T-helper 17 cell (primary cell): ENCODE data around the gene OR11H6. TPM values are rescaled to one million over a fixed set of nuclear protein-coding genes. Genes with fewer than 3 reads are reported as not detected.
"Not testable (repeated sequence)": the region's sequence is repeated elsewhere in the genome, so short reads cannot be mapped to it uniquely, and the experiment has no call there.

Experiments
- ATAC-seq: fragments of 150-1000 bp; cut with Tn5 transposase; 2 replicates; pipeline ENCODE4 v1.10.0; 2021; ENCODE audit warnings: mild to moderate bottlenecking, moderate library complexity
- DNase-seq, 3 donors: peaks; one replicate each; pipeline versions ENCODE4 v3.0.0 to v3.0.0-alpha.2; 2020 to 2021
- H3K9me3 ChIP-seq: one replicate; pipeline ENCODE4 v1.7.0; 2013; ENCODE audit warnings: low read length, mild to moderate bottlenecking; ENCODE audit not compliant: control insufficient read depth, poor library complexity, severe bottlenecking
- H3K27ac Mint-ChIP-seq: one replicate; pipeline ENCODE4 v1.8.0; 2022; ENCODE audit warnings: mild to moderate bottlenecking, moderate library complexity, mixed read lengths
- H3K27me3 Mint-ChIP-seq: one replicate; pipeline ENCODE4 v1.8.0; 2022; ENCODE audit warnings: mixed read lengths
- H3K36me3 Mint-ChIP-seq: one replicate; pipeline ENCODE4 v1.8.0; 2022; ENCODE audit warnings: low read depth, mixed read lengths
- H3K4me1 Mint-ChIP-seq: one replicate; pipeline ENCODE4 v1.8.0; 2022; ENCODE audit warnings: mild to moderate bottlenecking, mixed read lengths
- H3K4me3 Mint-ChIP-seq: one replicate; pipeline ENCODE4 v1.8.0; 2022; ENCODE audit warnings: mild to moderate bottlenecking, moderate library complexity, mixed read lengths
- total RNA-seq, 4 donors: library from RNA in 2 of 4; stranded (reverse) in 2 of 4; gene quantifications; one replicate each; pipeline ENCODE4 v1.2.3 and lab custom pipeline; 2022 to 2026

The OR11H6 gene, protein sequence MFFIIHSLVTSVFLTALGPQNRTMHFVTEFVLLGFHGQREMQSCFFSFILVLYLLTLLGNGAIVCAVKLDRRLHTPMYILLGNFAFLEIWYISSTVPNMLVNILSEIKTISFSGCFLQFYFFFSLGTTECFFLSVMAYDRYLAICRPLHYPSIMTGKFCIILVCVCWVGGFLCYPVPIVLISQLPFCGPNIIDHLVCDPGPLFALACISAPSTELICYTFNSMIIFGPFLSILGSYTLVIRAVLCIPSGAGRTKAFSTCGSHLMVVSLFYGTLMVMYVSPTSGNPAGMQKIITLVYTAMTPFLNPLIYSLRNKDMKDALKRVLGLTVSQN
- total RNA-seq (not detected), total RNA-seq (lab: John Stamatoyannopoulos, UW) (0 reads per million in 2 donors)

- H3K27me3 Mint-ChIP-seq = peaks cover 17% of the 10 kb centered on the region
- DNase-seq (no peak), ATAC-seq (no peak)
- no peaks in the 10 kb centered on the region for H3K9me3 ChIP-seq
- H3K36me3 Mint-ChIP-seq = no peaks in the 10 kb centered on the region
- H3K4me1 Mint-ChIP-seq = no peaks in the 10 kb centered on the region
- H3K27ac Mint-ChIP-seq = no peak within 1 kb of the TSS
- no peak within 1 kb of the TSS for H3K4me3 Mint-ChIP-seq
These were observed at the start of gene OR11H6 for GRCh38 chr14:20223410-20223809. OR11H6 (plus strand) TSS chr14:20223710; CDS start chr14:20223710, 0 bp downstream.

GRCh38 chr14:20174205-20174604, 49.3 kb upstream of the OR11H6 start:
- H3K27ac Mint-ChIP-seq, H3K4me1 Mint-ChIP-seq: not testable (repeated sequence)

DNA sequence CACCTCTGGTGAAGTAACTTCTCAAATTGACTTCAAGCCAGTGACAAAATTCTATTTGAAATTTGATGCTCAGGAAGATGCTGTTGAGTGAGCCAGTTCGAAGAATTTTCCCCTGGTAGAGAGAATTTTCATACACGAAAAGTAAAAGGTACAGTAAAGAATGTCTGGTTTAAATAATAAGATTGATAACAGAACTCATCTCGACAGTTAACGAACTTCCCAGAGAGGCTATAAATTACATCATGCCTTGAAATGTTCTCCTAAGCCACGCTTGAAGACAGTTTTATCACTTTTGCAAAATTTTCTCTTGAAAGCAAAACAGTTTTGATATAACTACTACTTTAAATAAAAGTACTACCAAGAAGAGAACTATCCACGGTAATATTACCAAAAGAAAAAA, 47.2 kb upstream of the OR11H6 start:
- H3K4me3 Mint-ChIP-seq = no peak overlapping the region
- peaks cover 2% of the 10 kb centered on the region for H3K4me1 Mint-ChIP-seq
- no peaks in the 10 kb centered on the region for H3K36me3 Mint-ChIP-seq
- H3K9me3 ChIP-seq = no peaks in the 10 kb centered on the region
- peaks cover 25% of the 10 kb centered on the region for H3K27me3 Mint-ChIP-seq
- no peak overlapping the region for H3K27ac Mint-ChIP-seq
- no peak for DNase-seq
- ATAC-seq = no peak

More at GRCh38 chr14:20174205-20174604, 49.3 kb upstream of the OR11H6 start:
- H3K9me3 ChIP-seq, H3K36me3 Mint-ChIP-seq, ATAC-seq, DNase-seq, H3K4me3 Mint-ChIP-seq: not testable (repeated sequence)
- peaks cover 23% of the 10 kb centered on the region for H3K27me3 Mint-ChIP-seq

DNA sequence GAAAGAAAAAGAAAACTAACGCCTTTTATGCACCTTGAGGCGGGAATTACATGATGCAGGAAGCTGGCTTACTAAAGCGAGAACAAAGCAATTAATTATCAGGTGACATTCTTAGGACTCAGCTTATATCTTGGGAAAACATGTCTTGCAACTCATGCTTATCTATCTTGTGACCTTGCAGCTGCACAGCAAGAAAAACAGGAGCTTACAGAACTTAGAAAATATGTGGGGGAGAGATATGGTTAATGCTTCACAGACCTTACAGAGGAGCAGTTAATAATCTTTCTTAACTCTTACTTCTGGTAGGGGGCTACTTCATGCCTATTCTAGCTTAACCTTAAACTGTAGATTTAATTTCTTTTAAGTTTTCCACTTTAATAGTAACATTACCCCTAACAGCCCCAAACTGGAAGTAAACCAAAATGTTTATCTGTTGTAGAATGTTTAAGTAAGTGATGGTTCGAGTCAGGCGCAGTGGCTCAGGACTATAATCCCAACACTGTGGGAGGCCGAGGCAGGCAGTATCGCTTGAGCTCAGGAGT, 46.0 kb upstream of the OR11H6 start:
- Mint-ChIP-seq H3K4me3 (no peak overlapping the region), H3K27me3 (peaks cover 35% of the 10 kb centered on the region), H3K27ac (no peak overlapping the region), H3K4me1 (peaks cover 2% of the 10 kb centered on the region), H3K36me3 (peaks cover 2% of the 10 kb centered on the region)
- no peak for DNase-seq
- ATAC-seq = no peak
- H3K9me3 ChIP-seq = no peaks in the 10 kb centered on the region

DNA sequence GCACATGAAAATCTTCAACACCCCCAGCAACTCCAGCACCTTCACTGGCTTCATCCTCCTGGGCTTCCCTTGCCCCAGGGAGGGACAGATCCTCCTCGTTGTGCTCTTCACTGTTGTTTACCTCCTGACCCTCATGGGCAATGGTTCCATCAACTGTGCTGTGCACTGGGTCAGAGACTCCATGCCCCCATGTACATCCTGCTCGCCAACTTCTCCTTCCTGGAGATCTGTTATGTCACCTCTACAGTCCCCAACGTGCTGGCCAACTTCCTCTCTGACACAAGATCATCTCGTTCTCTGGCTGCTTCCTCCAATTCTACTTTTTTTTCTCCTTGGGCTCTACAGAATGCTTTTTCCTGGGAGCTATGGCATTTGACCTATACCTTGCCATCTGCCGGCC, 44.3 kb upstream of the OR11H6 start:
- no peaks in the 10 kb centered on the region for H3K9me3 ChIP-seq
- no peak for ATAC-seq
- H3K27ac Mint-ChIP-seq = no peak overlapping the region
- peaks cover 2% of the 10 kb centered on the region for H3K36me3 Mint-ChIP-seq
- no peak for DNase-seq
- no peak overlapping the region for H3K4me3 Mint-ChIP-seq
- H3K4me1 Mint-ChIP-seq = peaks cover 2% of the 10 kb centered on the region
- H3K27me3 Mint-ChIP-seq = peaks cover 35% of the 10 kb centered on the region

DNA sequence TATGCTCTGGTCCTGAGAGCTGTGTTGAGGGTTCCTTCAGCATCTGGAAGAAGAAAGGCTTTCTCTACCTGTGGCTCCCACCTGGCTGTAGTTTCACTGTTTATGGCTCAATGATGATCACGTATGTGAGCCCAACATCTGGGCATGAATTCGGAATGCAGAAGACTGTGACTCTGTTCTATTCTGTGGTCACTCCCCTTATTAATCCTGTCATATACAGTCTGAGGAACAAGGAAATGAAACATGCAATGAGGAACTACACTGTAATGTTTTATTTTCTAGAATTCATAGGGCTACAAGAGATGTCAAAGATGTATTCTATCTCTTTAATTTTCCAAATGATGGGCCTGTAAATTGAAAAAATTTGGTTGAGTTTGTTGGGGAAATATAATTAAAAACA, 43.6 kb upstream of the OR11H6 start:
- DNase-seq = no peak
- Mint-ChIP-seq H3K4me3 (no peak overlapping the region), H3K4me1 (peaks cover 2% of the 10 kb centered on the region), H3K27ac (no peak overlapping the region), H3K36me3 (peaks cover 2% of the 10 kb centered on the region), H3K27me3 (peaks cover 30% of the 10 kb centered on the region)
- ATAC-seq = no peak
- no peaks in the 10 kb centered on the region for H3K9me3 ChIP-seq

DNA sequence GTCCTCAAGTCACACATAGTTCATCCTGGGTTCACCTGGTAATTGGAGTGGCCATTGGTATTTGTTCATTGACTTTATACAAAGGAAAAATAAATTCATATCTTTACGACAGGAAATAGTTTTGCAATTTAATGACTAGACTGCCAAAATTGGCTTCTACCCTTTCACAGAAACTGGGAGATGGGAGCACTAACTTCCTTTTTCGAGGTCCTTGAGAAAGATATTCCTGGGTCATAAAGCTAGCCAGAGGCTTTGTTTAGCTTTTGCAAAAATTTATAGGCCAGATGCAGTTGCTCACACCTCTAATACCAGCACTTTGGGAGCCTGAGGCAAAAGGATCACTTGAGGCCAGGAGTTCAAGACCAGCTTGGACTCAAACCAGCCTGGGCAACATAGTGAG, 43.0 kb upstream of the OR11H6 start:
- Mint-ChIP-seq H3K27me3 (peaks cover 27% of the 10 kb centered on the region), H3K36me3 (peaks cover 2% of the 10 kb centered on the region), H3K4me3 (no peak overlapping the region), H3K4me1 (peaks cover 2% of the 10 kb centered on the region), H3K27ac (no peak overlapping the region)
- DNase-seq (no peak), ATAC-seq (no peak)
- H3K9me3 ChIP-seq = no peaks in the 10 kb centered on the region

GRCh38 chr14:20184181-20184580, 39.3 kb upstream of the OR11H6 start:
- H3K4me1 Mint-ChIP-seq = no peaks in the 10 kb centered on the region
- H3K27ac Mint-ChIP-seq = no peak overlapping the region
- peaks cover 23% of the 10 kb centered on the region for H3K27me3 Mint-ChIP-seq
- peaks cover 5% of the 10 kb centered on the region for H3K36me3 Mint-ChIP-seq
- H3K9me3 ChIP-seq = no peaks in the 10 kb centered on the region
- H3K4me3 Mint-ChIP-seq = no peak overlapping the region
- no peak for ATAC-seq
- no peak for DNase-seq

- no peaks in the 10 kb centered on the region for H3K9me3 ChIP-seq
- H3K36me3 Mint-ChIP-seq = peaks cover 3% of the 10 kb centered on the region
- no peak for ATAC-seq
- DNase-seq = no peak
- H3K27me3 Mint-ChIP-seq = peaks cover 25% of the 10 kb centered on the region
- H3K4me3 Mint-ChIP-seq = no peak within 1 kb of the TSS
- peaks cover 6% of the 10 kb centered on the region for H3K4me1 Mint-ChIP-seq
- no peak within 1 kb of the TSS for H3K27ac Mint-ChIP-seq
These were observed 32.9 kb upstream of the OR11H6 start, which contains the start of gene OR11G2 for GRCh38 chr14:20190596-20190995. OR11G2 (plus strand) TSS chr14:20190896; CDS start chr14:20197438, 6,542 bp downstream.

DNA sequence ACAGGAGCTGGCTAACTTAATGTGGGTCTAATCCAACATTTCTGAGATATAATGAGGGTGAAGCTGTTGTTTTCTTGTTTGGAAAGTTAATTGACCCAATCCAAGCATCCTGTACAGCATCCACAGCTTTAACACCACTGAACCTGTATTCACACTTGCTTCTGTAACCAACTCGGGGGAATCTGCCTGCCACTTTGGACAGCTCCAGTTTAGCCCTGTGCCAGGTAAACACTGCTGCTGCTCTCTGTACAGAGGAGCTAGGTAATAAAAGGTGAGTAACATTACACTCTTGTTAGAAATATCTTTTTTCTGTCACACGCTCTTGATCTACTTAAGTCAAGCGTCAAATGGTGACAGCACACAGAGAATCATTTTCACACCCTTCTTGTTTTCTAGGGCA, 32.1 kb upstream of the OR11H6 start:
- no peak overlapping the region for H3K27ac Mint-ChIP-seq
- ATAC-seq (no peak), DNase-seq (no peak)
- H3K36me3 Mint-ChIP-seq = peaks cover 3% of the 10 kb centered on the region
- H3K4me3 Mint-ChIP-seq = no peak overlapping the region
- H3K27me3 Mint-ChIP-seq = peaks cover 29% of the 10 kb centered on the region
- H3K9me3 ChIP-seq = no peaks in the 10 kb centered on the region
- peaks cover 6% of the 10 kb centered on the region for H3K4me1 Mint-ChIP-seq

DNA sequence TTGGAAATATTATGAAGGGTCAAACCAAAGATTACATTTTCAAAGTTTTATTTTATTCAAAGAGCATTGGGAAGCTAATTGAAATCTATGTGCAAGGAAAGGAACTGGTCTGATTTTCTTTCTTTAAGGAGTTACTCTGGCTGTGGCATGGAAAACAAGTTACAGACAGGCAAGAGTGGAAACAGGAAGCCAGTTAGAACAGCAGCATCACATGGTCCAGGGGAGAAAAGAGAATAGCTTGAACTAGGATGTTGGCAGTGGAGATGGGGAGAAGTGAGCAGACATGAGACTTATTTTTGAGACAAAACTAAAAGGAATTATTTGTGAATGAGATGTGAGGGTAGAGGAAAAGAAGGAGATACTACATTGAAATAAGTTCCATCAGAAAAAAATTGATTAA, 29.4 kb upstream of the OR11H6 start:
- H3K9me3 ChIP-seq = no peaks in the 10 kb centered on the region
- H3K4me3 Mint-ChIP-seq = no peak overlapping the region
- peak overlapping the region; percentile 51 for H3K27ac Mint-ChIP-seq
- H3K4me1 Mint-ChIP-seq = peaks cover 13% of the 10 kb centered on the region
- DNase-seq = no peak
- no peak for ATAC-seq
- H3K36me3 Mint-ChIP-seq = no peaks in the 10 kb centered on the region
- peaks cover 40% of the 10 kb centered on the region for H3K27me3 Mint-ChIP-seq

DNA sequence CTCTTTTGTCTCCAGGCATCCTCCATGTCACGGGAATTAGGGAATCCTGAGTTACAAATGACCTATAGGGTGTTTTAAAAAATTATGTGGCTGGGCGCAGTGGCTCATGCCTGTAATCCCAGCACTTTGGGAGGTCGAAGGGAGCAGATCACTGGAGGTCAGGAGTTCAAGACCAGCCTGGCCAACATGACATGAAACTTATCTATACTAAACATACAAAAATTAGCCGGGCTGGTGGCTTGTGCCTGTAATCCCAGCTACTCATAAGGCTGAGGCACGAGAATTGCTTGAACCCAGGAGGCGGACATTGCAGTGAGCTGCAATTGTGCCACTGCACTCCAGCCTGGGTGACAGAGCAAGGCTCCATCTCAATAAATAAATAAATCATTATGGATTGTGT, 28.3 kb upstream of the OR11H6 start:
- not testable (repeated sequence) for DNase-seq, H3K27ac Mint-ChIP-seq, H3K9me3 ChIP-seq, ATAC-seq, H3K36me3 Mint-ChIP-seq, H3K4me3 Mint-ChIP-seq
- Mint-ChIP-seq H3K4me1 (peaks cover 13% of the 10 kb centered on the region), H3K27me3 (peaks cover 48% of the 10 kb centered on the region)

DNA sequence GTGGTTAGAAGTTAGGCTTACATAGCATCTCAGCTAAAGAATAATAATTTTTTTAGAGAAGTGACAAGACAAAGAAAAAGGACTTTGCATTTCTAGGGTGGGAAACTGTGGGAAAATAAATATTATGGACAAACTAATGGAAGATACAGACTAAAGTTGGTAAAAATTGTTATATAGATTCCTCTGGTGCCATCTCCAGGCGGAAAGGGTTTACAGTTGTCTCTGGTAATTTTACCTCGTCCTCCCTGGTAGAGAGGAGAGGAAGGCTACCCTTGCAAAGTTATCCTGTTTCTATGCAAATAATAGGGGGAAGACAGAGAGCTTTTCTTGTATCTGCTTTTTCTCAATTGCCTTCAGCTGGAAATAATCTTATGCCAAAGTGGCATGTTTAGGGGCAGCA, 27.6 kb upstream of the OR11H6 start:
- no peak overlapping the region for H3K4me3 Mint-ChIP-seq
- no peak for ATAC-seq
- H3K4me1 Mint-ChIP-seq = peaks cover 13% of the 10 kb centered on the region
- H3K9me3 ChIP-seq = no peaks in the 10 kb centered on the region
- H3K36me3 Mint-ChIP-seq = no peaks in the 10 kb centered on the region
- no peak overlapping the region for H3K27ac Mint-ChIP-seq
- DNase-seq = no peak
- H3K27me3 Mint-ChIP-seq = peaks cover 48% of the 10 kb centered on the region

GRCh38 chr14:20197459-20197858, 26.1 kb upstream of the OR11H6 start:
- Mint-ChIP-seq H3K27me3 (peaks cover 48% of the 10 kb centered on the region), H3K36me3 (no peaks in the 10 kb centered on the region), H3K4me3 (no peak overlapping the region), H3K4me1 (peaks cover 13% of the 10 kb centered on the region), H3K27ac (no peak overlapping the region)
- H3K9me3 ChIP-seq = no peaks in the 10 kb centered on the region
- ATAC-seq = no peak
- no peak for DNase-seq
